Measurements from ENCODE around the gene TBC1D21.

DNA sequence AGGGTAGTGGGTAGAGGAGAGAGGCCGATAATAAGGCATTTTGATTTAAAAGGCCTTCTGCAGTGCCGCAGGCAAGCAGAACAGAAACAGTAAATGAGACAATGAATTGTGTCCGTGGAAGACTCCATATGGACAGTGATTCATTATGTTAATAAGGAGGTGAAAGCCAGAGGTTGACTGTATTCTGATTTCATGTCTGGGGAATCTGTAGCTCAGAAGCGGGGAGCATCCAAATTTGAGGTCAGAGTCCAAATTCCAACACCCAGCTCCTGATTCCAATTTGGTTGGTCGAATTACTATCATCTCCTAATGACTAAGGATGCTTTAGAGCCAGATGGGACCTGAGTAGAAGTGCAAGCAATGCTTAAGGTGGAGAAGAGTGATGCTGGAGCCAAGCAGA, 1.0 kb upstream of the TBC1D21 start:
- TF ChIP-seq, protein P1, sequence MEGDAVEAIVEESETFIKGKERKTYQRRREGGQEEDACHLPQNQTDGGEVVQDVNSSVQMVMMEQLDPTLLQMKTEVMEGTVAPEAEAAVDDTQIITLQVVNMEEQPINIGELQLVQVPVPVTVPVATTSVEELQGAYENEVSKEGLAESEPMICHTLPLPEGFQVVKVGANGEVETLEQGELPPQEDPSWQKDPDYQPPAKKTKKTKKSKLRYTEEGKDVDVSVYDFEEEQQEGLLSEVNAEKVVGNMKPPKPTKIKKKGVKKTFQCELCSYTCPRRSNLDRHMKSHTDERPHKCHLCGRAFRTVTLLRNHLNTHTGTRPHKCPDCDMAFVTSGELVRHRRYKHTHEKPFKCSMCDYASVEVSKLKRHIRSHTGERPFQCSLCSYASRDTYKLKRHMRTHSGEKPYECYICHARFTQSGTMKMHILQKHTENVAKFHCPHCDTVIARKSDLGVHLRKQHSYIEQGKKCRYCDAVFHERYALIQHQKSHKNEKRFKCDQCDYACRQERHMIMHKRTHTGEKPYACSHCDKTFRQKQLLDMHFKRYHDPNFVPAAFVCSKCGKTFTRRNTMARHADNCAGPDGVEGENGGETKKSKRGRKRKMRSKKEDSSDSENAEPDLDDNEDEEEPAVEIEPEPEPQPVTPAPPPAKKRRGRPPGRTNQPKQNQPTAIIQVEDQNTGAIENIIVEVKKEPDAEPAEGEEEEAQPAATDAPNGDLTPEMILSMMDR (conservative IDR thresholded peaks at IDR 0.05; ENCODE audit: low read length), result no peak
- no peak for TF ChIP-seq EZH2phosphoT487 (IDR thresholded peaks at IDR 0.05; ENCODE audit: borderline replicate concordance)
